H9 (cell line): ENCODE data around the gene CLBA1. TPM values are rescaled to one million over a fixed set of nuclear protein-coding genes. Genes with fewer than 3 reads are reported as not detected.

ENCODE experiments used
- DNase-seq: peaks from one replicate; pipeline ENCODE4 v3.0.0-alpha.2; 2017
- H2AFZ ChIP-seq: one replicate; pipeline ENCODE4 v1.6.1; 2013; ENCODE audit warnings: mild to moderate bottlenecking, low read length, control low read depth, moderate library complexity
- H2AK5ac ChIP-seq: 2 replicates; pipeline ENCODE4 v1.6.1; 2013; ENCODE audit warnings: low read length, control low read depth, mixed read lengths; ENCODE audit not compliant: insufficient read length
- H2BK120ac ChIP-seq: one replicate; pipeline ENCODE4 v1.6.1; 2013; ENCODE audit warnings: low read depth, mild to moderate bottlenecking, low read length, control low read depth, inconsistent platforms; ENCODE audit not compliant: poor library complexity, severe bottlenecking
- H2BK12ac ChIP-seq: 2 replicates; pipeline ENCODE4 v1.6.1; 2013; ENCODE audit warnings: low read length, control low read depth, mixed read lengths, low read depth; ENCODE audit not compliant: insufficient read length
- H2BK15ac ChIP-seq: 2 replicates; pipeline ENCODE4 v1.6.1; 2013; ENCODE audit warnings: low read depth, low read length, control low read depth
- H2BK20ac ChIP-seq: one replicate; pipeline ENCODE4 v1.6.1; 2013; ENCODE audit warnings: low read depth, mild to moderate bottlenecking, low read length, control low read depth, inconsistent platforms; ENCODE audit not compliant: poor library complexity, severe bottlenecking
- H2BK5ac ChIP-seq: 2 replicates; pipeline ENCODE4 v1.6.1; 2013; ENCODE audit warnings: low read length, control low read depth, mixed read lengths; ENCODE audit not compliant: insufficient read length
- H3K14ac ChIP-seq: 2 replicates; pipeline ENCODE4 v1.6.1; 2013; ENCODE audit warnings: low read length, control low read depth; ENCODE audit not compliant: insufficient read depth
- H3K18ac ChIP-seq: 2 replicates; pipeline ENCODE4 v1.6.1; 2013; ENCODE audit warnings: low read depth, mild to moderate bottlenecking, mixed read lengths, low read length, control low read depth; ENCODE audit not compliant: insufficient read length
- H3K23ac ChIP-seq: 2 replicates; pipeline ENCODE4 v1.6.1; 2013; ENCODE audit warnings: low read length, control low read depth, mixed read lengths, low read depth; ENCODE audit not compliant: insufficient read length
- H3K23me2 ChIP-seq: 2 replicates; pipeline ENCODE4 v1.6.1; 2013; ENCODE audit warnings: low read depth, mild to moderate bottlenecking, mixed read lengths, low read length, control low read depth; ENCODE audit not compliant: insufficient read length, poor library complexity, severe bottlenecking
- H3K27ac ChIP-seq: 2 replicates; pipeline ENCODE4 v1.5.1; 2013; ENCODE audit warnings: low read length, control low read depth, mixed read lengths, low read depth; ENCODE audit not compliant: insufficient read length
- H3K27me3 ChIP-seq: 2 replicates; pipeline ENCODE4 v1.6.1; 2013; ENCODE audit warnings: low read length, control low read depth, inconsistent platforms; ENCODE audit not compliant: insufficient read depth
- H3K4ac ChIP-seq: 2 replicates; pipeline ENCODE4 v1.6.1; 2013; ENCODE audit warnings: low read depth, mild to moderate bottlenecking, control low read depth, inconsistent platforms, low read length, moderate library complexity
- H3K4me1 ChIP-seq: 2 replicates; pipeline ENCODE4 v1.6.1; 2013; ENCODE audit warnings: low read length, control low read depth, inconsistent platforms; ENCODE audit not compliant: insufficient read depth
- H3K4me2 ChIP-seq: 2 replicates; pipeline ENCODE4 v1.6.1; 2013; ENCODE audit warnings: low read length, control low read depth, mixed read lengths; ENCODE audit not compliant: insufficient read length, insufficient read depth
- H3K56ac ChIP-seq: 2 replicates; pipeline ENCODE4 v1.6.1; 2013; ENCODE audit warnings: low read depth, mild to moderate bottlenecking, mixed read lengths, low read length, control low read depth; ENCODE audit not compliant: insufficient read length
- H3K79me1 ChIP-seq: 2 replicates; pipeline ENCODE4 v1.6.1; 2013; ENCODE audit warnings: low read depth, mild to moderate bottlenecking, moderate library complexity, low read length, control low read depth, inconsistent platforms; ENCODE audit not compliant: insufficient read depth, poor library complexity, severe bottlenecking
- H3K79me2 ChIP-seq: 2 replicates; pipeline ENCODE4 v1.6.1; 2013; ENCODE audit warnings: low read length, control low read depth, inconsistent platforms; ENCODE audit not compliant: insufficient read depth
- H3K9ac ChIP-seq: 2 replicates; pipeline ENCODE4 v1.6.1; 2013; ENCODE audit warnings: low read length, control low read depth, mixed read lengths; ENCODE audit not compliant: insufficient read length; ENCODE audit errors: extremely low read depth
- H3K9me3 ChIP-seq: one replicate; pipeline ENCODE4 v1.6.1; 2013; ENCODE audit warnings: low read depth, low read length, inconsistent platforms; ENCODE audit not compliant: control insufficient read depth
- H3T11ph ChIP-seq: one replicate; pipeline ENCODE4 v1.6.1; 2013; ENCODE audit warnings: mild to moderate bottlenecking, low read length, control low read depth, inconsistent platforms
- H4K20me1 ChIP-seq: one replicate; pipeline ENCODE4 v1.6.1; 2013; ENCODE audit not compliant: control insufficient read depth, insufficient read length, insufficient read depth
- H4K5ac ChIP-seq: 2 replicates; pipeline ENCODE4 v1.6.1; 2013; ENCODE audit warnings: low read depth, mild to moderate bottlenecking, mixed read lengths, low read length, control low read depth; ENCODE audit not compliant: insufficient read length
- H4K8ac ChIP-seq: replicated peaks from 2 replicates; pipeline ENCODE4 v1.6.1; 2013; ENCODE audit warnings: low read length, control low read depth, mixed read lengths, low read depth; ENCODE audit not compliant: insufficient read length
- H4K91ac ChIP-seq: 2 replicates; pipeline ENCODE4 v1.6.1; 2013; ENCODE audit warnings: low read depth, mild to moderate bottlenecking, moderate library complexity, mixed read lengths, low read length, control low read depth; ENCODE audit not compliant: insufficient read length
- H3K27ac Mint-ChIP-seq, 3 experiments: 2 replicates in 2 of 3; 3 replicates in 1 of 3; pipeline ENCODE4 v1.8.0; 2020 to 2021; ENCODE audit warnings: mixed read lengths in 3 of 3, mild to moderate bottlenecking in 1 of 3, moderate library complexity in 1 of 3
- H3K27me3 Mint-ChIP-seq: 2 replicates; pipeline ENCODE4 v1.8.0; 2021; ENCODE audit warnings: low read depth, mild to moderate bottlenecking, moderate library complexity, mixed read lengths
- H3K36me3 Mint-ChIP-seq, 3 experiments: 2 replicates in 2 of 3; 3 replicates in 1 of 3; pipeline ENCODE4 v1.8.0; 2020 to 2021; ENCODE audit warnings: low read depth in 3 of 3, mixed read lengths in 3 of 3; ENCODE audit not compliant: insufficient read depth in 1 of 3
- H3K4me1 Mint-ChIP-seq, 2 experiments: 2 replicates each; pipeline ENCODE4 v1.8.0; 2020; ENCODE audit warnings: mixed read lengths in 2 of 2
- H3K4me3 Mint-ChIP-seq, 2 experiments: 2 replicates in 1 of 2; 3 replicates in 1 of 2; pipeline ENCODE4 v1.8.0; 2020 to 2021; ENCODE audit warnings: mild to moderate bottlenecking in 2 of 2, mixed read lengths in 2 of 2, moderate library complexity in 1 of 2
- H3K9me3 Mint-ChIP-seq, 2 experiments: 2 replicates in 1 of 2; 3 replicates in 1 of 2; pipeline ENCODE4 v1.8.0; 2020; ENCODE audit warnings: mild to moderate bottlenecking in 2 of 2, mixed read lengths in 2 of 2, moderate library complexity in 1 of 2
- WGBS: extraction: QIAGEN DNeasy Blood & Tissue Kit; methylation state at CpG from one replicate; pipeline ENCODE4 v1.1.7; 2013; ENCODE audit warnings: missing lambda C conversion rate, low lambda C conversion rate, mixed read lengths; ENCODE audit not compliant: insufficient read length; ENCODE audit errors: extremely low coverage; 5-methylcytosine and 5-hydroxymethylcytosine counted together
- total RNA-seq: library from RNA; stranded (reverse); gene quantifications from 2 replicates; pipeline ENCODE4 v1.2.1, GENCODE V29; 2021
- TF ChIP-seq, protein P1 (sequence below): fragments of 200-600 bp; sonication (generic); conservative IDR thresholded peaks from 3 replicates; pipeline ENCODE4 v1.8.0; 2021; ENCODE audit warnings: antibody characterized with exemption, mild to moderate bottlenecking

CLBA1 gene
- total RNA-seq, 1 experiment from 2014 or later, result 2.4 TPM

DNA sequence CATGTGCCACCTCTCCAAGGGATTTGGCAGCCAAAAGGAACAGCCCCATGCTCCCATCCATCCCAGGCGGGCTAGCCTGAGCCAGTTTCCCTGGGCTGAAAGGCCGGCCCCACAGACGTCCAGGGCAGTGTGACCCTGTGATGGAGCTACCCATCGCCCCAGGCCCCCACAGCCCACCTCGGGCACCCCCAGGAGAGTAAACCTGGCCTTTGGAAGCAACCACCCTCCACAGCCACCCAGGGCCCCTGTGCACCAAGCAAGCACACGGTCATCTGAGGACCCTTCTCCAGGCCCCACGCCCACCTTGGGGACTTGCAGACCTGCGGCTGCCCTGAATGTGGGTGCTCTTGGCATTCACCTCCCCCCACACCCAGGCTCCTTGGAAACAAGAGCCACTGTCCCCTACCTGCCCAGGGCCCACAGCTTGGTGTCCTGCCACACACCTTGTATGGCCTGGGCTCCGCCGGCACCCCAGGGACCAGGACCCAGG lies 15.8 kb upstream of the CLBA1 start:
- Histone ChIP-seq H3K4ac (no peak overlapping the region), H2BK15ac (no peak overlapping the region), H3K79me2 (no peaks in the 10 kb centered on the region), H3K27ac (no peak overlapping the region), H3K4me1 (peaks cover 3% of the 10 kb centered on the region; the same call in 1 of the 2 replicates), H4K91ac (no peak overlapping the region), H4K8ac (no peak overlapping the region), H3K4me2 (no peak overlapping the region), H3K9me3 (no peaks in the 10 kb centered on the region), H4K20me1 (no peaks in the 10 kb centered on the region), H3K23ac (no peak overlapping the region), H2AFZ (no peak overlapping the region), H2BK120ac (no peak overlapping the region), H3T11ph (no peak overlapping the region), H2BK12ac (no peak overlapping the region), H3K79me1 (no peaks in the 10 kb centered on the region), H2BK5ac (no peak overlapping the region), H4K5ac (no peak overlapping the region), H3K56ac (no peak overlapping the region), H3K27me3 (no peaks in the 10 kb centered on the region; the same call in 1 of the 2 replicates), H3K14ac (no peak overlapping the region), H3K18ac (no peak overlapping the region), H2BK20ac (no peak overlapping the region), H2AK5ac (no peak overlapping the region), H3K23me2 (peaks cover 6% of the 10 kb centered on the region), H3K9ac (no peak overlapping the region)
- Mint-ChIP-seq H3K4me3 (no peak overlapping the region), H3K9me3 (no peaks in the 10 kb centered on the region), H3K27ac (no peak overlapping the region), H3K4me1 (peaks cover 11 to 24% of the 10 kb centered on the region in 2 experiments), H3K36me3 (no peaks in the 10 kb centered on the region), H3K27me3 (peaks cover 25% of the 10 kb centered on the region)
- no peak for DNase-seq
- TF ChIP-seq, protein P1, sequence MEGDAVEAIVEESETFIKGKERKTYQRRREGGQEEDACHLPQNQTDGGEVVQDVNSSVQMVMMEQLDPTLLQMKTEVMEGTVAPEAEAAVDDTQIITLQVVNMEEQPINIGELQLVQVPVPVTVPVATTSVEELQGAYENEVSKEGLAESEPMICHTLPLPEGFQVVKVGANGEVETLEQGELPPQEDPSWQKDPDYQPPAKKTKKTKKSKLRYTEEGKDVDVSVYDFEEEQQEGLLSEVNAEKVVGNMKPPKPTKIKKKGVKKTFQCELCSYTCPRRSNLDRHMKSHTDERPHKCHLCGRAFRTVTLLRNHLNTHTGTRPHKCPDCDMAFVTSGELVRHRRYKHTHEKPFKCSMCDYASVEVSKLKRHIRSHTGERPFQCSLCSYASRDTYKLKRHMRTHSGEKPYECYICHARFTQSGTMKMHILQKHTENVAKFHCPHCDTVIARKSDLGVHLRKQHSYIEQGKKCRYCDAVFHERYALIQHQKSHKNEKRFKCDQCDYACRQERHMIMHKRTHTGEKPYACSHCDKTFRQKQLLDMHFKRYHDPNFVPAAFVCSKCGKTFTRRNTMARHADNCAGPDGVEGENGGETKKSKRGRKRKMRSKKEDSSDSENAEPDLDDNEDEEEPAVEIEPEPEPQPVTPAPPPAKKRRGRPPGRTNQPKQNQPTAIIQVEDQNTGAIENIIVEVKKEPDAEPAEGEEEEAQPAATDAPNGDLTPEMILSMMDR, result no peak
- no CpG with 5 or more reads among the region's 10 CpGs for WGBS
